ENCODE measurements around the gene OOSP4A. TPM values are rescaled to one million over a fixed set of nuclear protein-coding genes. Genes with fewer than 3 reads are reported as not detected.

Gene OOSP4A
- total RNA-seq, 2 experiments from 2014 or later, result not detected

DNA sequence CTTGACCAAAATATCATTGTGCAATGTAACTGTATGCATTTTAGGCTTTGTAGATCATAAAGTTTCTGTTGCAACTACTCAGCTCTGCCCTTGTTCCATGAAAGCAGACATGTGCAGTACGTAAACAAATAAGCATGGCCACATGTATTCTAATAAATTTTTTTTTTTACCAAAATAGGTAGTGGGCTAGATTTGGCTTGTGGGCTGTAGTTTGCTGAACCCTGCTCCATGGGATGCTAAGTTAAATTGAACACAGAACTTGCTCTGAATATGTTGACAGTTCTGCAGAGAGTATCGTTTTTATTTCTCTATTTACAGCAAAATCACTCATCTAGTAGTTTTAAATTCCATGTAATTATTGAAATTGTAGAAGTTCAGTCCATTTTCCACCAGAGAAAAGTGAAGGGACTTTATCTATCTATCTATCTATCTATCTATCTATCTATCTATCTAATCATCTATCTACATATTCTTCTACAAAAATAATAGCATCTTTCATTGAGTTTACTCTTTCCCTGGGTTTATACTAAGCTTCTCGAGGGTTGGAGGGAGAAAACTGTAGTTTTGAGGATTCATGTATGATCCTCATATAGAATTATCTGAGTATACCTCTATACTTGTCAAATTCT, 9.5 kb upstream of the OOSP4A start:
- ATAC-seq (ENCODE audit: poor library complexity), result no peak
- Mint-ChIP-seq H3K4me1 (ENCODE audit: low read depth) (no peaks in the 10 kb centered on the region), H3K36me3 (ENCODE audit: low read depth) (no peaks in the 10 kb centered on the region), H3K9me3 (no peaks in the 10 kb centered on the region), H3K4me3 (no peak overlapping the region), H3K27ac (no peak overlapping the region), H3K27me3 (peaks cover 4% of the 10 kb centered on the region)
- TF ChIP-seq, protein P1, sequence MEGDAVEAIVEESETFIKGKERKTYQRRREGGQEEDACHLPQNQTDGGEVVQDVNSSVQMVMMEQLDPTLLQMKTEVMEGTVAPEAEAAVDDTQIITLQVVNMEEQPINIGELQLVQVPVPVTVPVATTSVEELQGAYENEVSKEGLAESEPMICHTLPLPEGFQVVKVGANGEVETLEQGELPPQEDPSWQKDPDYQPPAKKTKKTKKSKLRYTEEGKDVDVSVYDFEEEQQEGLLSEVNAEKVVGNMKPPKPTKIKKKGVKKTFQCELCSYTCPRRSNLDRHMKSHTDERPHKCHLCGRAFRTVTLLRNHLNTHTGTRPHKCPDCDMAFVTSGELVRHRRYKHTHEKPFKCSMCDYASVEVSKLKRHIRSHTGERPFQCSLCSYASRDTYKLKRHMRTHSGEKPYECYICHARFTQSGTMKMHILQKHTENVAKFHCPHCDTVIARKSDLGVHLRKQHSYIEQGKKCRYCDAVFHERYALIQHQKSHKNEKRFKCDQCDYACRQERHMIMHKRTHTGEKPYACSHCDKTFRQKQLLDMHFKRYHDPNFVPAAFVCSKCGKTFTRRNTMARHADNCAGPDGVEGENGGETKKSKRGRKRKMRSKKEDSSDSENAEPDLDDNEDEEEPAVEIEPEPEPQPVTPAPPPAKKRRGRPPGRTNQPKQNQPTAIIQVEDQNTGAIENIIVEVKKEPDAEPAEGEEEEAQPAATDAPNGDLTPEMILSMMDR (IDR thresholded peaks at IDR 0.05), result no peak
- H3K4me3 ChIP-seq (ENCODE audit: low read length), result no peak overlapping the region
- ChIA-PET POLR2A (no interaction called here), CTCF (no interaction called here)
- H3K36me3 ChIP-seq (ENCODE audit: insufficient read depth, low read length), result no peaks in the 10 kb centered on the region
- no peak overlapping the region for H3K27ac ChIP-seq (ENCODE audit: low read depth in 1 of 2, low read length in 2 of 2)
- no peak for DNase-seq
- no peaks in the 10 kb centered on the region for H3K9me3 ChIP-seq (ENCODE audit: control insufficient read depth in 1 of 2, insufficient read depth in 1 of 2, low read length in 2 of 2)
- no peaks in the 10 kb centered on the region for H3K4me1 ChIP-seq (ENCODE audit: insufficient read depth, low read length)
- no peaks in the 10 kb centered on the region for H3K27me3 ChIP-seq (ENCODE audit: control insufficient read depth in 1 of 2, insufficient read depth in 2 of 2, low read length in 2 of 2)
- intact Hi-C loops (cut with DNase I, micrococcal nuclease), result no loop called here

DNA sequence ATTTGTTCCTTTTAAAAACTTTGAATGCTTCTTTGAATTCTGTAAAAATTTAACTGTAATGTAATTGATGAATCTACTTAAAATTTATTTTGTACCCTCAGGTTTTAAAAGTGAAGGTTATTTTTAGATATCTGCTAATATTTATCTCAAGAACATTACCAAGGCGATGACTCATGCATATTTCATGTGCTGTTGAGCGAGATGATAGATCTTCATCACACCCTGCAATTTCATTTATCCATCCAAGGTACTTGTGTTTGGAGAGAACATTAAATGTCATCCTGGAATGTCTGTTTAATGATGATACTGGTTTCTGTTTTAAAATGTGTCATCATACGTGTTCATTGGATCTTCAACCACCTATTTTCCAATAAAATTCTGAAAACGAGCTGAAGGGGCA, 6.7 kb upstream of the OOSP4A start:
- no peak overlapping the region for H3K4me3 Mint-ChIP-seq
- POLR2A ChIA-PET, result no interaction called here

DNA sequence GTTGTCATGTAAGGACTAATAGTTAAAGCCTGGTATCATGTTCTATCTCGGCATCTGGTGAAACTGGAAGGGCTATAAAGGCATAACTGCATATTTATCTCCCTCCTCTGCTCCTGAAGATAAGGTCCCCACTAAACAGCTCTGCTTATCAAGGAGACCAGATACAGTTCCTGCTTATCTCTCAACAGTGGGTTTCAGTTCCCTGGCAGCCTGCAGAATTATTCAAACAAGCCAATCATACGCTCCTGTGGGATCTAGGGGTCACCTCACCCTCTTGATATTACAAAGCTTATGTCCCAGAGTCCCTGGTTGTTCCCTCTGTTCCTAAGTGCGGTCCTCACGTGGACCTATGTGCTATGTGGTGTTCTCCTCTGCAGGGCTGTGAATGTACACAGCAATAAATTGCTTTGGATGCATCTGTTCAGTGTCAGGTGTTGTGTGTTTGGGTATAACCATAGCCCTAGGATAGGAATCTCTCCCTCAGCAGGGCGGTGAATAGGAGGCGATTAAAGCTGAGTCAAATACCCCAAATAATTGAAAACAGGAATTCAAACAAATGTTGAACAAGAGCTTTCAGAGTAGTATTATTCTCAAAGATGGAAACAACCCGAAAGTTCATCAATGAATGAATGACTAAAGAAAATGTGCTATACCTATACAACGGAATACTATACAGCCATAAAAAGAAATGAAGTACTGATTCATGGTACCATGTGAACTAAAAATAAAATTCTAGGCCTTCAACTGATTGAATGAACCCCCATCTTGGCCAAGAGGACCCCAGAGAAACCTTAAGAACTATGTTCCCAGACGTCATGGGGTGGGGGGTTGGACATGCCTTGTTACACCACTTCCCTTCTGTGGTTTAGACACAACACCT, 3.1 kb upstream of the OOSP4A start:
- H3K36me3 Mint-ChIP-seq (ENCODE audit: low read depth), result no peaks in the 10 kb centered on the region
- ChIA-PET POLR2A (no interaction called here), CTCF (no interaction called here)
- H3K27ac Mint-ChIP-seq, result no peak overlapping the region
- Histone ChIP-seq H3K27ac (ENCODE audit: low read depth in 1 of 2, low read length in 2 of 2) (no peak overlapping the region), H3K9me3 (ENCODE audit: control insufficient read depth in 1 of 2, insufficient read depth in 1 of 2, low read length in 2 of 2) (no peaks in the 10 kb centered on the region), H3K4me1 (ENCODE audit: insufficient read depth, low read length) (no peaks in the 10 kb centered on the region), H3K4me3 (ENCODE audit: low read length) (no peak overlapping the region), H3K27me3 (ENCODE audit: control insufficient read depth in 1 of 2, insufficient read depth in 2 of 2, low read length in 2 of 2) (no peaks in the 10 kb centered on the region), H3K36me3 (ENCODE audit: insufficient read depth, low read length) (no peaks in the 10 kb centered on the region)
- H3K4me3 Mint-ChIP-seq, result no peak overlapping the region
- no peaks in the 10 kb centered on the region for H3K4me1 Mint-ChIP-seq (ENCODE audit: low read depth)
- ATAC-seq (ENCODE audit: poor library complexity) (no peak), DNase-seq (no peak)
- TF ChIP-seq, protein P1 (IDR thresholded peaks at IDR 0.05), result no peak
- intact Hi-C loops (cut with DNase I, micrococcal nuclease), result no loop called here
- no peaks in the 10 kb centered on the region for H3K9me3 Mint-ChIP-seq
- no peaks in the 10 kb centered on the region for H3K27me3 Mint-ChIP-seq

More for the DNA sequence above, 6.7 kb upstream of the OOSP4A start:
- TF ChIP-seq, protein P1 (IDR thresholded peaks at IDR 0.05), result no peak
- Mint-ChIP-seq H3K4me1 (ENCODE audit: low read depth) (no peaks in the 10 kb centered on the region), H3K36me3 (ENCODE audit: low read depth) (no peaks in the 10 kb centered on the region), H3K9me3 (no peaks in the 10 kb centered on the region), H3K27me3 (no peaks in the 10 kb centered on the region), H3K27ac (no peak overlapping the region)
- no peak for ATAC-seq (ENCODE audit: poor library complexity)
- no peaks in the 10 kb centered on the region for H3K36me3 ChIP-seq (ENCODE audit: insufficient read depth, low read length)
- no peaks in the 10 kb centered on the region for H3K27me3 ChIP-seq (ENCODE audit: control insufficient read depth in 1 of 2, insufficient read depth in 2 of 2, low read length in 2 of 2)
- H3K4me1 ChIP-seq (ENCODE audit: insufficient read depth, low read length), result no peaks in the 10 kb centered on the region
- no peak overlapping the region for H3K4me3 ChIP-seq (ENCODE audit: low read length)
- CTCF ChIA-PET, result no interaction called here
- H3K27ac ChIP-seq (ENCODE audit: low read depth in 1 of 2, low read length in 2 of 2), result no peak overlapping the region
- intact Hi-C loops (cut with DNase I, micrococcal nuclease), result no loop called here
- H3K9me3 ChIP-seq (ENCODE audit: control insufficient read depth in 1 of 2, insufficient read depth in 1 of 2, low read length in 2 of 2), result no peaks in the 10 kb centered on the region
- DNase-seq, result no peak
